Keratinocyte (primary cell): ENCODE measurements around the gene SAMD8. TPM values are rescaled to one million over a fixed set of nuclear protein-coding genes. Genes with fewer than 3 reads are reported as not detected.

Source experiments
- DNase-seq: peaks from one replicate; pipeline ENCODE4 v3.0.0-alpha.2; 2011; ENCODE audit warnings: low read depth, missing footprints, low spot score
- FAIRE-seq: peaks from 2 replicates; lab custom pipeline; 2011; peaks lifted over from hg19 to GRCh38; lab: Jason Lieb, UNC
- H2AFZ ChIP-seq: 2 replicates; pipeline ENCODE4 v1.6.0; 2012; ENCODE audit warnings: low read length, control low read depth, inconsistent platforms; ENCODE audit not compliant: control insufficient read depth
- H3K27ac ChIP-seq: 2 replicates; pipeline ENCODE4 v1.5.1; 2011; ENCODE audit warnings: low read length; ENCODE audit not compliant: control insufficient read depth, insufficient read depth
- H3K27me3 ChIP-seq: 3 replicates; pipeline ENCODE4 v1.6.0; 2011; ENCODE audit warnings: low read length; ENCODE audit not compliant: control insufficient read depth, insufficient read depth; ENCODE audit errors: extremely low read depth
- H3K36me3 ChIP-seq, 2 experiments: 2 replicates in 1 of 2; 3 replicates in 1 of 2; pipeline ENCODE4 v1.5.1; 2011; ENCODE audit warnings: low read length in 2 of 2, mild to moderate bottlenecking in 1 of 2; ENCODE audit not compliant: control insufficient read depth in 2 of 2, insufficient read depth in 2 of 2; ENCODE audit errors: extremely low read depth in 1 of 2
- H3K4me1 ChIP-seq: 3 replicates; pipeline ENCODE4 v1.5.1; 2011; ENCODE audit warnings: low read length; ENCODE audit not compliant: control insufficient read depth, insufficient read depth; ENCODE audit errors: extremely low read depth
- H3K4me2 ChIP-seq: 3 replicates; pipeline ENCODE4 v1.6.0; 2011; ENCODE audit warnings: low read depth, low read length; ENCODE audit not compliant: control insufficient read depth, insufficient read depth; ENCODE audit errors: extremely low read depth
- H3K4me3 ChIP-seq, 3 experiments: fragments of 200-600 bp in 1 of 3; sonication (generic) in 1 of 3; 2 replicates in 2 of 3; 3 replicates in 1 of 3; pipeline ENCODE4 v1.5.1; 2011 to 2016; ENCODE audit warnings: low read length in 3 of 3, mild to moderate bottlenecking in 3 of 3, control low read depth in 2 of 3, inconsistent platforms in 1 of 3, low read depth in 1 of 3, mixed read lengths in 1 of 3, mixed run types in 1 of 3, moderate library complexity in 1 of 3; ENCODE audit not compliant: control insufficient read depth in 2 of 3, insufficient read depth in 2 of 3; ENCODE audit errors: extremely low read depth in 1 of 3
- H3K79me2 ChIP-seq: 2 replicates; pipeline ENCODE4 v1.6.0; 2012; ENCODE audit warnings: low read length; ENCODE audit not compliant: control insufficient read depth, insufficient read depth
- H3K9ac ChIP-seq: 3 replicates; pipeline ENCODE4 v1.6.0; 2011; ENCODE audit warnings: low read length; ENCODE audit not compliant: control insufficient read depth, insufficient read depth; ENCODE audit errors: extremely low read depth
- H3K9me1 ChIP-seq: 3 replicates; pipeline ENCODE4 v1.6.0; 2011; ENCODE audit warnings: low read length; ENCODE audit not compliant: control insufficient read depth, insufficient read depth; ENCODE audit errors: extremely low read depth
- H3K9me3 ChIP-seq: 2 replicates; pipeline ENCODE4 v1.5.1; 2012; ENCODE audit warnings: low read depth, low read length; ENCODE audit not compliant: control insufficient read depth
- H4K20me1 ChIP-seq: 3 replicates; pipeline ENCODE4 v1.6.0; 2011; ENCODE audit warnings: low read length; ENCODE audit not compliant: control insufficient read depth, insufficient read depth; ENCODE audit errors: extremely low read depth
- EZH2 ChIP-seq: IDR thresholded peaks from one replicate; pipeline ENCODE4 v1.6.1; 2012; ENCODE audit warnings: inconsistent platforms, mild to moderate bottlenecking, low read length, moderate library complexity
- dilution Hi-C: fragments of 300-500 bp; cut with MboI; formaldehyde crosslinking; loops from one replicate; pipeline ENCODE4 v1.7.0; 2020; ENCODE audit warnings: low sequenced_read_pairs; ENCODE audit not compliant: extremely low pct_ligation_motif_present
- polyA plus RNA-seq, 5 experiments: library from polyadenylated mRNA; depleted of rRNA in 3 of 5; stranded (reverse) in 3 of 5; stranded (forward) in 1 of 5; unstranded in 1 of 5; fragments of >200 nt; gene quantifications; 1 replicate in 1 of 5; 2 replicates in 3 of 5; 3 replicates in 1 of 5; pipeline versions ENCODE4 v1.2.1 to v1.2.3, GENCODE V29; 2011 to 2012; ENCODE audit warnings: missing spikeins in 2 of 5, low read depth in 1 of 5, low replicate concordance in 1 of 5
- TF ChIP-seq, protein P1 (sequence below), 3 experiments: IDR thresholded peaks in 1 of 3; conservative IDR thresholded peaks in 1 of 3; optimal IDR thresholded peaks in 1 of 3; 2 replicates in 2 of 3; 3 replicates in 1 of 3; pipeline versions ENCODE3 to v1.5.1; 2011; ENCODE audit warnings: low read length in 3 of 3, mild to moderate bottlenecking in 3 of 3, moderate library complexity in 2 of 3, control low read depth in 1 of 3, inconsistent platforms in 1 of 3; ENCODE audit not compliant: insufficient read depth in 2 of 3; ENCODE audit errors: extremely low read depth in 1 of 3

The SAMD8 gene
- polyA plus RNA-seq, 1 donor (not counting 4 experiments of a cell fraction or from before 2014, with no cell fraction given): 31.7 TPM

DNA sequence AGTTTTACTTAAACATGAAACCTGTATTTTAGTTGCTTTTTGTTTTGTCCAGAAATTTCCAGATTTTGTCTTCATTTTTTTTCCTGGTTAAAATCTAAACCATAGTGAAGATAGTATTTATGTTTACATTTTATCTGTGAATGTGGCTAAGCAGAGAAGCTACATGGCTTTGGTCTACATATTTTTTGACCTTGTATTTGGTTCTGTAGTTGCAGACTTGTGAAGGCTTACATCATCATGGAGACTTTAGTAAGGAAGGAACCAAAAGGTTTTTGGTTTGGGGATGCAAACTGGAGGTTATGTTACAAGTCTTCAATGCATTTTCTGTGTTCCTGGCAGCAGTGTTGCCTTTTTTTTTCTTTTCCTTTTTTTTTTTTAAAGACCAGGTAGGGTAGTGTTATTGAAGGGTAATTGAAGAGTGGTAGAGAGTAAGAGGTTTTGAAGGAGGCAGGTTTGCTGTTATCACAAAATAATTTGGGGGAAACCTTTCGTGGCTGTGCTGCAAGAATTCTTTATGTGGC, 68.3 kb downstream of the SAMD8 start:
- Histone ChIP-seq H3K36me3 (peaks cover 0 to 9% of the 10 kb centered on the region in 2 experiments), H3K27ac (no peak overlapping the region), H3K9ac (no peak overlapping the region), H3K9me1 (no peaks in the 10 kb centered on the region), H3K9me3 (no peaks in the 10 kb centered on the region), H2AFZ (no peak overlapping the region), H3K79me2 (no peaks in the 10 kb centered on the region), H3K4me1 (no peaks in the 10 kb centered on the region), H4K20me1 (no peaks in the 10 kb centered on the region), H3K4me2 (no peak overlapping the region), H3K4me3 (no peak overlapping the region), H3K27me3 (no peaks in the 10 kb centered on the region)
- no peak for TF ChIP-seq EZH2
- TF ChIP-seq, protein P1, sequence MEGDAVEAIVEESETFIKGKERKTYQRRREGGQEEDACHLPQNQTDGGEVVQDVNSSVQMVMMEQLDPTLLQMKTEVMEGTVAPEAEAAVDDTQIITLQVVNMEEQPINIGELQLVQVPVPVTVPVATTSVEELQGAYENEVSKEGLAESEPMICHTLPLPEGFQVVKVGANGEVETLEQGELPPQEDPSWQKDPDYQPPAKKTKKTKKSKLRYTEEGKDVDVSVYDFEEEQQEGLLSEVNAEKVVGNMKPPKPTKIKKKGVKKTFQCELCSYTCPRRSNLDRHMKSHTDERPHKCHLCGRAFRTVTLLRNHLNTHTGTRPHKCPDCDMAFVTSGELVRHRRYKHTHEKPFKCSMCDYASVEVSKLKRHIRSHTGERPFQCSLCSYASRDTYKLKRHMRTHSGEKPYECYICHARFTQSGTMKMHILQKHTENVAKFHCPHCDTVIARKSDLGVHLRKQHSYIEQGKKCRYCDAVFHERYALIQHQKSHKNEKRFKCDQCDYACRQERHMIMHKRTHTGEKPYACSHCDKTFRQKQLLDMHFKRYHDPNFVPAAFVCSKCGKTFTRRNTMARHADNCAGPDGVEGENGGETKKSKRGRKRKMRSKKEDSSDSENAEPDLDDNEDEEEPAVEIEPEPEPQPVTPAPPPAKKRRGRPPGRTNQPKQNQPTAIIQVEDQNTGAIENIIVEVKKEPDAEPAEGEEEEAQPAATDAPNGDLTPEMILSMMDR (optimal IDR thresholded peaks at IDR 0.05 in 1 of 3, IDR thresholded peaks at IDR 0.05 in 1 of 3, conservative IDR thresholded peaks at IDR 0.05 in 1 of 3; ENCODE audit: extremely low read depth in 1 of 3, insufficient read depth in 2 of 3, low read length in 3 of 3): no peak
- no peak for DNase-seq
- dilution Hi-C loops: no loop called here
- no peak for FAIRE-seq

DNA sequence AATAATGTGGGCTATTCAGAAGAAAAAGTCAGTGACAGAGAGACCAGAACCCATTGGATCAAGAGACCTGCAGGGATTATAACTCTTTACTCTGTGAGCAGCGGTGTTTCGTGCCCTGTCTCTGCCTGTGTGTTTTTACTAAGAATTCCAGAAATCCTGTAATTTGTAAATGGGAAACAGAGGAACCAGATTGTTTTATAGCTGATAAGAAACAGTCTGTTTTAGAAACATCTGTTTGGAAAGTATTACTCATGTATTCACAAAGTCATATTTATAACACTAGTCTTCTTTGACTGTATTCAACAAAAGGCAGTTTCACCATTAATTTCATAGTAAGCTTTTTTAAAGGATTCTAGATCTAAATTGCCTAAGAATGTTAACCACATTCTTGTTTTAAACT, 69.1 kb downstream of the SAMD8 start:
- no peak overlapping the region for H3K4me3 ChIP-seq
- H3K27me3 ChIP-seq: no peaks in the 10 kb centered on the region
- H3K4me2 ChIP-seq: no peak overlapping the region
- DNase-seq (no peak), FAIRE-seq (no peak)
- H4K20me1 ChIP-seq: no peaks in the 10 kb centered on the region
- no peak overlapping the region for H3K27ac ChIP-seq
- H3K9me1 ChIP-seq: no peaks in the 10 kb centered on the region
- no peak for TF ChIP-seq EZH2
- TF ChIP-seq, protein P1 (optimal IDR thresholded peaks at IDR 0.05 in 1 of 3, IDR thresholded peaks at IDR 0.05 in 1 of 3, conservative IDR thresholded peaks at IDR 0.05 in 1 of 3; ENCODE audit: extremely low read depth in 1 of 3, insufficient read depth in 2 of 3, low read length in 3 of 3): no peak
- H3K36me3 ChIP-seq: peaks cover 0 to 9% of the 10 kb centered on the region in 2 experiments
- dilution Hi-C loops: no loop called here
- no peak overlapping the region for H3K9ac ChIP-seq
- no peak overlapping the region for H2AFZ ChIP-seq
- no peaks in the 10 kb centered on the region for H3K9me3 ChIP-seq
- H3K4me1 ChIP-seq: no peaks in the 10 kb centered on the region
- no peaks in the 10 kb centered on the region for H3K79me2 ChIP-seq
